PC-3 (cell line): ENCODE data around the gene SNX20. TPM values are rescaled to one million over a fixed set of nuclear protein-coding genes. Genes with fewer than 3 reads are reported as not detected.

Experiments used
- ATAC-seq: fragments of 200-7000 bp; cut with Tn5 transposase; 2 replicates; pipeline ENCODE4 v1.9.1; 2020; ENCODE audit warnings: mild to moderate bottlenecking, moderate library complexity
- BruUV-seq: library from RNA; stranded (reverse); fragments of 400-500 nt; replicated peaks from 2 replicates; lab custom pipeline; 2021; lab: Mats Ljungman, UMichigan
- CTCF ChIA-PET: fragments of 300-600 bp; sonication (Branson Sonifier 250); formaldehyde crosslinking; loops from one replicate; lab custom pipeline; 2022; ENCODE audit warnings: antibody characterized with exemption; lab: Charles Lee
- POLR2A ChIA-PET: fragments of 300-600 bp; sonication (Branson Sonifier 250); formaldehyde crosslinking; loops from one replicate; lab custom pipeline; 2022; ENCODE audit warnings: antibody characterized with exemption; ENCODE audit not compliant: unreplicated experiment; lab: Charles Lee
- DNase-seq: peaks from one replicate; pipeline ENCODE4 v3.0.0-alpha.2; 2015
- H2AFZ ChIP-seq: fragments of 300-600 bp; sonication (generic); 2 replicates; pipeline ENCODE4 v1.6.0; 2016; ENCODE audit warnings: antibody characterized with exemption, low read length
- H3F3A ChIP-seq: fragments of 300-600 bp; sonication (generic); one replicate; pipeline ENCODE4 v1.6.0; 2017; ENCODE audit warnings: antibody characterized with exemption, low read length, control low read depth, mild to moderate bottlenecking; ENCODE audit not compliant: unreplicated experiment
- H3K27ac ChIP-seq: fragments of 300-600 bp; sonication (generic); 2 replicates; pipeline ENCODE4 v1.5.1; 2016; ENCODE audit warnings: mild to moderate bottlenecking, low read length
- H3K27me3 ChIP-seq: fragments of 300-600 bp; sonication (generic); 2 replicates; pipeline ENCODE4 v1.6.1; 2016; ENCODE audit warnings: low read length, mixed read lengths
- H3K36me3 ChIP-seq: fragments of 300-600 bp; sonication (generic); 2 replicates; pipeline ENCODE4 v1.6.1; 2016; ENCODE audit warnings: low read depth, mixed run types, low read length, mixed read lengths
- H3K4me1 ChIP-seq: fragments of 300-600 bp; sonication (generic); 2 replicates; pipeline ENCODE4 v1.5.1; 2016; ENCODE audit warnings: low read length; ENCODE audit not compliant: insufficient read depth
- H3K4me2 ChIP-seq: fragments of 300-600 bp; sonication (generic); 2 replicates; pipeline ENCODE4 v1.6.0; 2016; ENCODE audit warnings: low read length
- H3K4me3 ChIP-seq: fragments of 300-600 bp; sonication (generic); 2 replicates; pipeline ENCODE4 v1.5.1; 2016; ENCODE audit warnings: mild to moderate bottlenecking, low read length, mixed read lengths
- H3K79me2 ChIP-seq: fragments of 300-600 bp; sonication (generic); 2 replicates; pipeline ENCODE4 v1.6.1; 2017; ENCODE audit warnings: low read length, mixed read lengths
- H3K9ac ChIP-seq: fragments of 300-600 bp; sonication (generic); 2 replicates; pipeline ENCODE4 v1.6.0; 2016; ENCODE audit warnings: mild to moderate bottlenecking, low read length
- H3K9me2 ChIP-seq: fragments of 300-600 bp; sonication (generic); replicated peaks from 2 replicates; pipeline ENCODE4 v1.6.1; 2016; ENCODE audit warnings: mixed run types, low read length, mixed read lengths
- H3K9me3 ChIP-seq: fragments of 300-600 bp; sonication (generic); 2 replicates; pipeline ENCODE4 v1.6.1; 2016; ENCODE audit warnings: low read length, mixed read lengths
- H4K20me1 ChIP-seq: fragments of 300-600 bp; sonication (generic); 2 replicates; pipeline ENCODE4 v1.6.1; 2016; ENCODE audit warnings: low read length, mixed read lengths
- CTCF ChIP-seq: fragments of 300-600 bp; sonication (generic); conservative IDR thresholded peaks from 2 replicates; pipeline ENCODE4 v1.5.1; 2017; ENCODE audit warnings: antibody characterized with exemption, low read depth, mild to moderate bottlenecking, low read length
- EZH2 ChIP-seq: fragments of 300-600 bp; sonication (generic); IDR thresholded peaks from one replicate; pipeline ENCODE4 v1.6.1; 2017; ENCODE audit warnings: antibody characterized with exemption, mild to moderate bottlenecking, low read length; ENCODE audit not compliant: unreplicated experiment
- EZH2phosphoT487 ChIP-seq: fragments of 300-600 bp; sonication (generic); IDR thresholded peaks from 2 replicates; pipeline ENCODE4 v1.6.1; 2018; ENCODE audit warnings: mild to moderate bottlenecking, antibody characterized with exemption, low read length, borderline replicate concordance
- intact Hi-C: fragments of 100-400 bp; cut with micrococcal nuclease; formaldehyde crosslinking; loops from 2 replicates; pipeline ENCODE4 v1.9.0; 2023
- total RNA-seq: library from RNA; depleted of rRNA; stranded (reverse); fragments of >200 nt; gene quantifications from 2 replicates; pipeline ENCODE4 v1.2.3, GENCODE V29; 2014

Gene SNX20
- total RNA-seq, 1 experiment from 2014 or later: not detected

DNA sequence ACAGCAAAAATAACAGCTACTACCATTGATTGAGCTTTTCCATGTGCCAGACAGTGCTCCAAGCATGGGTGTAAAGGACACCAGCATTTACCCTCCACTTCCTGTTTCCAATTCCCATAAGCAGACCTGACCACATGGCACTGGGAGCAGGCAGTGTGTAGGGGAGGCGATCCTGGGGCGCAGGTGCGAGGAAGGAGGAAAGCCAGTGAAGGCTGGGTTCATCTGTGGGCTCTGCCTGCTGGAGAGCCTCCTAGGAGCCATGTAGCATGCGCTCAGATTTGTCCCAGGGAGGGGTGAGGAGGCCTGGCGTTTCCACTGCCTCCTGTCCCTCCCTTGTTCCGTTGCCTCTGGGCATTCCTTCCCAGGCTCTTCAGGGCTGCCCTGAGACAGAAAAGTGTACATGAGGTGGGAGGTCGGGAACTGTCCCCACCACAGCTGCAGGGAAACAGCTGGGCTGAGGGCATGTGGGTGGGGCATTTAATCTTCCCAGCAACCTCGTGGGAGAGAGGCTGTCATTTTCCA, 56.6 kb downstream of the SNX20 start:
- H3K9me3 ChIP-seq: no peaks in the 10 kb centered on the region
- H3K27me3 ChIP-seq: no peaks in the 10 kb centered on the region
- POLR2A ChIA-PET: no interaction called here
- no peaks in the 10 kb centered on the region for H3K4me1 ChIP-seq
- DNase-seq: no peak
- no peaks in the 10 kb centered on the region for H3K79me2 ChIP-seq
- BruUV-seq: no TSS peak
- no peak overlapping the region for H3K27ac ChIP-seq
- H3K4me2 ChIP-seq: no peak overlapping the region
- CTCF ChIA-PET: no interaction called here
- intact Hi-C loops: no loop called here
- H3K36me3 ChIP-seq: no peaks in the 10 kb centered on the region
- H2AFZ ChIP-seq: no peak overlapping the region
- H4K20me1 ChIP-seq: no peaks in the 10 kb centered on the region
- TF ChIP-seq CTCF (no peak), EZH2 (no peak)
- H3K9me2 ChIP-seq: no peaks in the 10 kb centered on the region
- no peak overlapping the region for H3K4me3 ChIP-seq
- ATAC-seq: no peak
- no peaks in the 10 kb centered on the region for H3F3A ChIP-seq
- H3K9ac ChIP-seq: no peak overlapping the region

- H3K9ac ChIP-seq: no peak overlapping the region
- no peaks in the 10 kb centered on the region for H3K4me1 ChIP-seq
- H3K36me3 ChIP-seq: no peaks in the 10 kb centered on the region
- H3K27me3 ChIP-seq: no peaks in the 10 kb centered on the region
- no peaks in the 10 kb centered on the region for H3K79me2 ChIP-seq
- no TSS peak for BruUV-seq
- H3K4me3 ChIP-seq: no peak overlapping the region
- H3K9me2 ChIP-seq: no peaks in the 10 kb centered on the region
- H3K27ac ChIP-seq: no peak overlapping the region
- H3K4me2 ChIP-seq: no peak overlapping the region
- no peak for ATAC-seq
- ChIA-PET CTCF (no interaction called here), POLR2A (no interaction called here)
- TF ChIP-seq EZH2phosphoT487 (no peak), CTCF (no peak), EZH2 (no peak)
- no peak overlapping the region for H2AFZ ChIP-seq
- DNase-seq: no peak
- no peaks in the 10 kb centered on the region for H3F3A ChIP-seq
- no peaks in the 10 kb centered on the region for H4K20me1 ChIP-seq
- intact Hi-C loops: no loop called here
- no peaks in the 10 kb centered on the region for H3K9me3 ChIP-seq
Observed at GRCh38 chr16:50622643-50623369, 58.3 kb downstream of the SNX20 start.

DNA sequence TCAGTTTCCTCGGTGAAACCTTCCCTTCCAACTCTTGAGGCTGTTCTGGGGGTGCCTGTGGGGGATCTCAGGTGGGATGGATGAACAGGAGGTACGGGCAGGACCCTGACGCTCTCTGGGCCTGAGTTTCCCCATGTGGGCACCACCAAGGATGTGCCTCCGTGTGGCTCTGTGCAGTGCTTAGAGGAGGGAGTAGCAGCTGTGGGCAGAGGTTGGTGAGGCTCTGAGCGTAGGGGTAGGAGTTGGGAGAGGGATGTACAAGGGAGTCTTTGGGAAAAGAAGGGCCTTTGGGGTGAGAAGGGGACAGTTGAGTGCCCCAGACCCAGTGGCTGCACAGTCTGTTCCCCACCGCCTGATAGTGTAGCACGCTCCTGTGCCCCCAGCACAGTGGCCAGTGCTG, 59.1 kb downstream of the SNX20 start:
- Histone ChIP-seq H3K9me3 (no peaks in the 10 kb centered on the region), H3F3A (no peaks in the 10 kb centered on the region), H3K4me2 (no peak overlapping the region), H3K9me2 (no peaks in the 10 kb centered on the region), H3K9ac (no peak overlapping the region), H3K27ac (no peak overlapping the region), H3K27me3 (no peaks in the 10 kb centered on the region), H2AFZ (no peak overlapping the region), H3K79me2 (no peaks in the 10 kb centered on the region), H3K4me3 (no peak overlapping the region), H4K20me1 (no peaks in the 10 kb centered on the region), H3K4me1 (no peaks in the 10 kb centered on the region), H3K36me3 (no peaks in the 10 kb centered on the region)
- DNase-seq: no peak
- no peak for TF ChIP-seq EZH2phosphoT487
- no peak for TF ChIP-seq CTCF
- TF ChIP-seq EZH2: no peak
- no peak for ATAC-seq
- intact Hi-C loops: no loop called here
- ChIA-PET POLR2A (no interaction called here), CTCF (no interaction called here)
- BruUV-seq: no TSS peak
